Eye (tissue), 1 donor: ENCODE data around the gene ACTMAP.

Source experiments
- DNase-seq: peaks from one replicate; pipeline ENCODE4 v3.0.0-alpha.2; 2015

The ACTMAP gene

GRCh38 chr19:40692212-40692551 is 58.1 kb downstream of the ACTMAP start:
- DNase-seq = no peak

- no peak for DNase-seq
Observed at GRCh38 chr19:40691421-40692211, 58.7 kb downstream of the ACTMAP start.
